Stimulated activated effector memory CD8-positive, alpha-beta T cell treated with anti-CD3 and anti-CD28 coated beads, Interleukin-12 subunit alpha, Interleukin-12 subunit beta, amount 100 ng/mL, for 72 hours (primary cell): ENCODE data around the gene PDZRN3.

Source experiments
- ATAC-seq: fragments of 150-1000 bp; cut with Tn5 transposase; 2 replicates; pipeline ENCODE4 v1.10.0; 2021
- DNase-seq, 2 donors: peaks; one replicate each; pipeline ENCODE4 v3.0.0; 2021 to 2022; ENCODE audit warnings: low spot score in 2 of 2
- H3K27ac Mint-ChIP-seq: one replicate; pipeline ENCODE4 v1.8.0; 2022; ENCODE audit warnings: mild to moderate bottlenecking, mixed read lengths
- H3K36me3 Mint-ChIP-seq: one replicate; pipeline ENCODE4 v1.8.0; 2022; ENCODE audit warnings: mild to moderate bottlenecking, mixed read lengths
- H3K4me1 Mint-ChIP-seq: one replicate; pipeline ENCODE4 v1.8.0; 2022; ENCODE audit warnings: mixed read lengths
- H3K4me3 Mint-ChIP-seq: one replicate; pipeline ENCODE4 v1.8.0; 2022; ENCODE audit warnings: mild to moderate bottlenecking, mixed read lengths
- H3K9me3 Mint-ChIP-seq: one replicate; pipeline ENCODE4 v1.8.0; 2022; ENCODE audit warnings: mixed read lengths

The PDZRN3 gene

GRCh38 chr3:73559749-73560148 lies 65.0 kb downstream of the PDZRN3 start:
- Mint-ChIP-seq H3K9me3 (no peaks in the 10 kb centered on the region), H3K36me3 (no peaks in the 10 kb centered on the region), H3K27ac (no peak overlapping the region), H3K4me1 (no peaks in the 10 kb centered on the region), H3K4me3 (no peak overlapping the region)
- DNase-seq (no peak), ATAC-seq (no peak)

GRCh38 chr3:73558727-73559075 lies 66.0 kb downstream of the PDZRN3 start:
- no peaks in the 10 kb centered on the region for H3K9me3 Mint-ChIP-seq
- ATAC-seq = no peak
- DNase-seq = no peak
- no peaks in the 10 kb centered on the region for H3K36me3 Mint-ChIP-seq
- no peaks in the 10 kb centered on the region for H3K4me1 Mint-ChIP-seq
- no peak overlapping the region for H3K4me3 Mint-ChIP-seq
- no peak overlapping the region for H3K27ac Mint-ChIP-seq

GRCh38 chr3:73557986-73558726 lies 66.6 kb downstream of the PDZRN3 start:
- Mint-ChIP-seq H3K27ac (no peak overlapping the region), H3K4me1 (no peaks in the 10 kb centered on the region), H3K36me3 (no peaks in the 10 kb centered on the region), H3K4me3 (no peak overlapping the region), H3K9me3 (no peaks in the 10 kb centered on the region)
- DNase-seq = no peak
- ATAC-seq = no peak

- DNase-seq (no peak), ATAC-seq (no peak)
- no peaks in the 10 kb centered on the region for H3K36me3 Mint-ChIP-seq
- no peak overlapping the region for H3K4me3 Mint-ChIP-seq
- H3K4me1 Mint-ChIP-seq = no peaks in the 10 kb centered on the region
- no peaks in the 10 kb centered on the region for H3K9me3 Mint-ChIP-seq
- H3K27ac Mint-ChIP-seq = no peak overlapping the region
Observed at GRCh38 chr3:73556520-73557372, 68.0 kb downstream of the PDZRN3 start.

GRCh38 chr3:73555076-73555475 lies 69.7 kb downstream of the PDZRN3 start:
- no peak for ATAC-seq

GRCh38 chr3:73552700-73553099 lies 72.0 kb downstream of the PDZRN3 start:
- no peak overlapping the region for H3K4me3 Mint-ChIP-seq
- no peak for DNase-seq
- no peaks in the 10 kb centered on the region for H3K4me1 Mint-ChIP-seq
- H3K27ac Mint-ChIP-seq = no peak overlapping the region
- H3K9me3 Mint-ChIP-seq = no peaks in the 10 kb centered on the region
- no peak for ATAC-seq
- no peaks in the 10 kb centered on the region for H3K36me3 Mint-ChIP-seq

More at GRCh38 chr3:73555076-73555475, 69.7 kb downstream of the PDZRN3 start:
- no peaks in the 10 kb centered on the region for H3K36me3 Mint-ChIP-seq
- DNase-seq = no peak
- no peaks in the 10 kb centered on the region for H3K9me3 Mint-ChIP-seq
- no peaks in the 10 kb centered on the region for H3K4me1 Mint-ChIP-seq
- no peak overlapping the region for H3K27ac Mint-ChIP-seq
- H3K4me3 Mint-ChIP-seq = no peak overlapping the region

GRCh38 chr3:73550032-73550431 lies 74.7 kb downstream of the PDZRN3 start:
- no peaks in the 10 kb centered on the region for H3K36me3 Mint-ChIP-seq
- H3K9me3 Mint-ChIP-seq = no peaks in the 10 kb centered on the region
- H3K4me1 Mint-ChIP-seq = no peaks in the 10 kb centered on the region
- H3K27ac Mint-ChIP-seq = no peak overlapping the region
- ATAC-seq (no peak), DNase-seq (no peak)
- no peak overlapping the region for H3K4me3 Mint-ChIP-seq

- Mint-ChIP-seq H3K36me3 (no peaks in the 10 kb centered on the region), H3K27ac (no peak overlapping the region), H3K4me3 (no peak overlapping the region), H3K9me3 (no peaks in the 10 kb centered on the region), H3K4me1 (no peaks in the 10 kb centered on the region)
- DNase-seq (no peak), ATAC-seq (no peak)
Observed at GRCh38 chr3:73549051-73549600, 75.6 kb downstream of the PDZRN3 start.

GRCh38 chr3:73548436-73548835 lies 76.3 kb downstream of the PDZRN3 start:
- no peak for DNase-seq
- Mint-ChIP-seq H3K4me1 (no peaks in the 10 kb centered on the region), H3K9me3 (no peaks in the 10 kb centered on the region), H3K27ac (no peak overlapping the region), H3K4me3 (no peak overlapping the region), H3K36me3 (no peaks in the 10 kb centered on the region)
- no peak for ATAC-seq

- Mint-ChIP-seq H3K9me3 (no peaks in the 10 kb centered on the region), H3K27ac (no peak overlapping the region), H3K4me3 (no peak overlapping the region), H3K4me1 (no peaks in the 10 kb centered on the region), H3K36me3 (no peaks in the 10 kb centered on the region)
- ATAC-seq (no peak), DNase-seq (no peak)
Observed at GRCh38 chr3:73547427-73548248, 77.1 kb downstream of the PDZRN3 start.

- Mint-ChIP-seq H3K4me1 (no peaks in the 10 kb centered on the region), H3K9me3 (no peaks in the 10 kb centered on the region), H3K36me3 (no peaks in the 10 kb centered on the region), H3K27ac (no peak overlapping the region), H3K4me3 (no peak overlapping the region)
- no peak for ATAC-seq
- no peak for DNase-seq
Observed at GRCh38 chr3:73546961-73547360, 77.8 kb downstream of the PDZRN3 start.

GRCh38 chr3:73543412-73543811 lies 81.3 kb downstream of the PDZRN3 start:
- peaks cover 3% of the 10 kb centered on the region for H3K9me3 Mint-ChIP-seq
- H3K27ac Mint-ChIP-seq = no peak overlapping the region
- H3K4me3 Mint-ChIP-seq = no peak overlapping the region
- H3K4me1 Mint-ChIP-seq = no peaks in the 10 kb centered on the region
- no peaks in the 10 kb centered on the region for H3K36me3 Mint-ChIP-seq
- no peak for DNase-seq
- ATAC-seq = no peak

GRCh38 chr3:73542136-73542535 lies 82.6 kb downstream of the PDZRN3 start:
- Mint-ChIP-seq H3K27ac (no peak overlapping the region), H3K36me3 (no peaks in the 10 kb centered on the region), H3K4me1 (no peaks in the 10 kb centered on the region), H3K9me3 (peaks cover 3% of the 10 kb centered on the region), H3K4me3 (no peak overlapping the region)
- DNase-seq (no peak), ATAC-seq (no peak)

- DNase-seq = no peak
- peaks cover 3% of the 10 kb centered on the region for H3K9me3 Mint-ChIP-seq
- no peaks in the 10 kb centered on the region for H3K4me1 Mint-ChIP-seq
- no peak for ATAC-seq
- no peak overlapping the region for H3K4me3 Mint-ChIP-seq
- H3K27ac Mint-ChIP-seq = no peak overlapping the region
- no peaks in the 10 kb centered on the region for H3K36me3 Mint-ChIP-seq
Observed at GRCh38 chr3:73540969-73541740, 83.6 kb downstream of the PDZRN3 start.

- Mint-ChIP-seq H3K36me3 (no peaks in the 10 kb centered on the region), H3K4me1 (no peaks in the 10 kb centered on the region), H3K4me3 (no peak overlapping the region), H3K27ac (no peak overlapping the region), H3K9me3 (peaks cover 3% of the 10 kb centered on the region)
- ATAC-seq (no peak), DNase-seq (no peak)
Observed at GRCh38 chr3:73538486-73538885, 86.3 kb downstream of the PDZRN3 start.
